BE2C (cell line): Measurements from ENCODE around the gene IFIT3.

Experiments used
- DNase-seq: peaks from one replicate; pipeline ENCODE4 v3.0.0-alpha.2; 2020
- H3K27me3 ChIP-seq: fragments of 250-450 bp; sonication (Bioruptor Pico); 2 replicates; pipeline ENCODE4 v1.5.1; 2020; ENCODE audit warnings: mild to moderate bottlenecking
- H3K36me3 ChIP-seq: fragments of 250-450 bp; sonication (Bioruptor Pico); 2 replicates; pipeline ENCODE4 v1.5.1; 2020; ENCODE audit warnings: mild to moderate bottlenecking
- H3K4me1 ChIP-seq: fragments of 250-450 bp; sonication (Bioruptor Pico); 2 replicates; pipeline ENCODE4 v1.5.1; 2020
- H3K4me3 ChIP-seq: 2 replicates; pipeline ENCODE4 v1.5.1; 2011; ENCODE audit warnings: low read depth, low read length
- H3K9me3 ChIP-seq: fragments of 250-450 bp; sonication (Bioruptor Pico); 2 replicates; pipeline ENCODE4 v1.5.1; 2020
- CTCF ChIP-seq: IDR thresholded peaks from 2 replicates; pipeline ENCODE4 v1.5.1; 2012; ENCODE audit warnings: mild to moderate bottlenecking, low read depth, low read length

Gene IFIT3

GRCh38 chr10:89301721-89302445 lies 25.9 kb upstream of the IFIT3 start, which contains the start of gene IFIT2:
IFIT2 (plus strand) TSS chr10:89302046; CDS start chr10:89302124, 78 bp downstream.
- TF ChIP-seq CTCF, result no peak
- Histone ChIP-seq H3K4me3 (peak within 1 kb of the TSS; percentile 48), H3K36me3 (no peaks in the 10 kb centered on the region), H3K9me3 (no peaks in the 10 kb centered on the region; the same call in 1 of the 2 replicates), H3K4me1 (peaks cover 4% of the 10 kb centered on the region; the same call in 1 of the 2 replicates), H3K27me3 (no peaks in the 10 kb centered on the region)
- DNase-seq, result peak; percentile 13

- H3K4me1 ChIP-seq, result peaks cover 4% of the 10 kb centered on the region; the same call in 1 of the 2 replicates
- H3K9me3 ChIP-seq, result no peaks in the 10 kb centered on the region; the same call in 1 of the 2 replicates
- no peak for DNase-seq
- no peaks in the 10 kb centered on the region for H3K27me3 ChIP-seq
- no peak for TF ChIP-seq CTCF
- peak overlapping the region; percentile 48; the same call in 1 of the 2 replicates for H3K4me3 ChIP-seq
- H3K36me3 ChIP-seq, result no peaks in the 10 kb centered on the region
Measured at GRCh38 chr10:89302625-89303024, 25.2 kb upstream of the IFIT3 start.

GRCh38 chr10:89303161-89303560 lies 24.6 kb upstream of the IFIT3 start:
- H3K36me3 ChIP-seq, result no peaks in the 10 kb centered on the region
- no peak for DNase-seq
- no peaks in the 10 kb centered on the region for H3K27me3 ChIP-seq
- peaks cover 4% of the 10 kb centered on the region; the same call in 1 of the 2 replicates for H3K4me1 ChIP-seq
- H3K4me3 ChIP-seq, result no peak overlapping the region
- no peak for TF ChIP-seq CTCF
- no peaks in the 10 kb centered on the region; the same call in 1 of the 2 replicates for H3K9me3 ChIP-seq

GRCh38 chr10:89304026-89304425 lies 23.8 kb upstream of the IFIT3 start:
- Histone ChIP-seq H3K4me3 (no peak overlapping the region), H3K9me3 (no peaks in the 10 kb centered on the region; the same call in 1 of the 2 replicates), H3K36me3 (no peaks in the 10 kb centered on the region), H3K27me3 (no peaks in the 10 kb centered on the region), H3K4me1 (peaks cover 4% of the 10 kb centered on the region; the same call in 1 of the 2 replicates)
- no peak for DNase-seq
- no peak for TF ChIP-seq CTCF

- no peak overlapping the region for H3K4me3 ChIP-seq
- no peaks in the 10 kb centered on the region for H3K36me3 ChIP-seq
- no peak for TF ChIP-seq CTCF
- DNase-seq, result no peak
- peaks cover 4% of the 10 kb centered on the region; the same call in 1 of the 2 replicates for H3K4me1 ChIP-seq
- H3K27me3 ChIP-seq, result no peaks in the 10 kb centered on the region
- no peaks in the 10 kb centered on the region; the same call in 1 of the 2 replicates for H3K9me3 ChIP-seq
Measured at GRCh38 chr10:89304446-89304845, 23.4 kb upstream of the IFIT3 start.

GRCh38 chr10:89304925-89305324 lies 22.9 kb upstream of the IFIT3 start:
- H3K4me3 ChIP-seq, result no peak overlapping the region
- no peaks in the 10 kb centered on the region; the same call in 1 of the 2 replicates for H3K9me3 ChIP-seq
- no peak for TF ChIP-seq CTCF
- no peak for DNase-seq
- peaks cover 4% of the 10 kb centered on the region; the same call in 1 of the 2 replicates for H3K4me1 ChIP-seq
- no peaks in the 10 kb centered on the region for H3K27me3 ChIP-seq
- H3K36me3 ChIP-seq, result no peaks in the 10 kb centered on the region
